HL-60 (cell line): ENCODE measurements around the gene CDRT4.

ENCODE experiments used
- CTCF ChIP-seq: IDR thresholded peaks from one replicate; pipeline ENCODE4 v1.5.1; 2011; ENCODE audit warnings: low read length, control low read depth, inconsistent platforms; ENCODE audit not compliant: insufficient read depth
- POLR2AphosphoS5 ChIP-seq: IDR thresholded peaks from 2 replicates; pipeline ENCODE4 v1.6.1; 2012; ENCODE audit warnings: low read depth
- REST ChIP-seq: IDR thresholded peaks from 2 replicates; pipeline ENCODE4 v1.6.1; 2012; ENCODE audit warnings: low read depth; ENCODE audit not compliant: insufficient replicate concordance
- SPI1 ChIP-seq: IDR thresholded peaks from 2 replicates; pipeline ENCODE4 v1.6.1; 2012; ENCODE audit warnings: low read depth, mild to moderate bottlenecking, borderline replicate concordance

GRCh38 chr17:15468126-15468525, 705 bp upstream of the CDRT4 start:
- TF ChIP-seq POLR2AphosphoS5 (no peak), REST (no peak), CTCF (no peak), SPI1 (no peak)
